ENCODE data around the gene MGST2.

Gene MGST2

DNA sequence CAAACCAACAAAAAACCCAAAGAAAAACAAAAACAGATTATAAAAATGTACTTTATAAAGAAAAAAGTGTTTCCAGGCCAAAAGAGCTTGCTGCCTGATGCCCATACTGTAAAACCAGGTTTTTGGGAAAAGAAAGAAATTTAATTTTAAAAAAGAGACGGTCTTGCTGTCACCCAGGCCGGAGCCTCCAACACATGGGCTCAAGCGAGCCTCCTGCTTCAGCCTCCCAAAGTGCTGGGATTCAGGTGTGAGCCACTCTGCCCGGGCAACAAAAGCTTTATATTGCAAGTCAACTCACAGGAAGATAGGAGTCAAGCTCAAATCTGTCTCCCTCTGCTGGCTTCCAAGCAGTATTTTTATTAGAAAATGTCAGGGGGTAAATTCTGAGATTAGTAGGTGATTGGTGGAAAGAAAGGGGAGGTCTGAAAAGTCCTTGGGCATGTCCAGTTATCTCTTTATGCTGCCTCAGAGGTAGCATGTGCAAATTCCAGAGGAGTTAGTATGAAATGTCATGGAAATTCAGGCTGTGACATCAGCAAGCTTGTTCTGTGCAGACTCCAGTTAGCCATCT, 39.4 kb downstream of the MGST2 start:
- no peak for DNase-seq (ENCODE audit: low read depth)

GRCh38 chr4:139709660-139710059, 44.0 kb downstream of the MGST2 start:
- no peak for DNase-seq (ENCODE audit: low read depth)

DNA sequence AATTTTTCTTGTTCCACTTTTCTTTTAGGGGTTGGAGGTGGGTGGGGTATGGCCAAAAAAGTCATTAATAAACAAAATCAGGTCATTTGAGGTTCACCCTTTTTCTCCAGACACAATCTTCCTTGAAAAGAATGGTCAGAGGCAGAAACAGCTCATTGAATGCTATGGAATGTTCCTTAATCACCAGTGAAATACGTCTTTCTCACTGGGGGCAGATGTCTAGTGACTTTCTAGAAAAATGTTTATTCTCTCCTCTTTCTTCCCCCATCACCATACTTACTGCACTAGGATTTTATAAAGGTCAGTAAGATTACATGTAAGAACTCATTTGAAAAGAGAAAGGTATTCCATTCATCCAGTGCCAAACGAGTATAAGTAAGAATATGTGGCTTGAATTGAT, 44.5 kb downstream of the MGST2 start:
- peak; percentile 56 for DNase-seq (ENCODE audit: low read depth)

DNA sequence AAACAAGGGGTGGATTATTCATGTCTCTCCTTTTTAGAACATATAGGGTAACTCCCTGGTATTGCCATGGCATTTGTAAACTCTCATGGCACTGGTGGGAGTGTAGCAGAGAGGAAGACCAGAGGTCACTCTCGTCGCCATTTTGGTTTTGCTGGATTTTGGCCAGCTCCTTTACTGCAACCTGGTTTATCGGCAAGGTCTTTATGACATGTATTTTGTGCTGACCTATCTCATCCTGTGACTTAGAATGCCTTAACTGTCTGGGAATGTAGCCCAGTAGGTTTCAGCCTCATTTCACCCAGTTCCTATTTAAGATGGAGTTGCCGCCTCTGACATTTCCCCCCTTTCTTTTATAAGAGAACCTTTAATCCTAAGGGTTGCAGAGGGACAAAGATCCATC, 45.8 kb downstream of the MGST2 start:
- DNase-seq (ENCODE audit: low read depth) = peak; percentile 71

DNA sequence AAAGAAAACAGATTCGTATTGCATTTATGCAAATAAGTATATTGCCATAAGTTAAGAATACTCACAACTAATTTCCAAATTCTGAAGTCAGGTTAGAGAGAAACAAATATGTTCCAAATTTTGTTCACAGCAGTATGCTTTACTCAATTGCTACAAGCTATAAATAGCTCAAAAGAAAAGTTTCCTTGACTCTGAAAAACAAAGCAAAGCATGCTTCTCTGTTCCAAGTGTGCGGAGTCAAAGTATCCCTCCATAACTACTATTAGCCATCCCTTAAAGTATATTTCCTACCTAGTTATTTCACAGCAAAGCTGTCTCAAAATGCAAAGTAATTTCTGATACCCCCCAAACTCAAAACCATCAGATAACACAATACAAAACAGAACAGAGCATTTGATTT, 47.3 kb downstream of the MGST2 start:
- no peak for DNase-seq (ENCODE audit: low read depth)

GRCh38 chr4:139715746-139716391, 50.2 kb downstream of the MGST2 start:
- DNase-seq (ENCODE audit: low read depth) = no peak

- DNase-seq (ENCODE audit: low read depth) = no peak
These were observed 52.7 kb downstream of the MGST2 start for GRCh38 chr4:139718358-139718757.

GRCh38 chr4:139718833-139719232, 53.2 kb downstream of the MGST2 start:
- DNase-seq (ENCODE audit: low read depth) = no peak

DNA sequence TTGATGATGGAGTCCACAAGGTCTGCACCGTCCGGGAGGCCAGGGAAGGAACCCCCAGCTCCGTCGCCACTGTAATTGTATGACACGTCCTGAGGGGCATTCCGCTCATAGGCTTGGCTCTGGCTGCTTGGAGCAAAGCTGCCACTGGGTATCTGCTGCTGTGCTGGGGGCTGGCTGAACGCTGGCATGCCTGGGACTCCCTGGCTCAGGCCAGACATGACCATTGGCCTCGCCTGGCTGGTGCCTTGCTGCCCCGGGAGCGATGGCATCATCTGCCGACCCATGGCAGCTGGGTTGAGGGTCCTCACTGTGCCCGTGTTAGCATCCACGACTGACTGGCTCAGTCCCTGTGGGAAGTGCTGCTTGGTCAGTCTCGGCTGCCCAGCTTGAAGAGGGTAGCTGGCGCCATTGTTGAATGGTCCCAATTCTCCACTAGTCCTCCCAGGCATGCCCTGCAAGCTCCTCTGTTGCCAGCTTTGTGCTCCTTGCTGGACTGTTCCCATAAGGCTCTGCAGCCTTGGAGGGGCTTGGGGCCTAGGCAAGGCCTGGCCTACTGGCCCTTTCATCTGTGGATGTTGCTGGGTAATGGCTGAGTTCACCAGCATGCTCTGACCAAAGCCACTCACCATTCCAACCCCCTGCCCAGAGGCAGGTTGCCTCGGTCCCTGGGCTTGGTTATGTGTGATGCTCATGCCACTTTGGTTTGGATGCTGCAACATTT, 53.9 kb downstream of the MGST2 start:
- no peak for DNase-seq (ENCODE audit: low read depth)

- no peak for DNase-seq (ENCODE audit: low read depth)
These were observed 55.2 kb downstream of the MGST2 start for GRCh38 chr4:139720806-139721205.

- DNase-seq (ENCODE audit: low read depth) = no peak
These were observed 56.2 kb downstream of the MGST2 start for GRCh38 chr4:139721789-139722188.

- no peak for DNase-seq (ENCODE audit: low read depth)
These were observed 59.6 kb downstream of the MGST2 start for GRCh38 chr4:139725236-139725635.

- DNase-seq (ENCODE audit: low read depth) = no peak
These were observed 61.0 kb downstream of the MGST2 start for GRCh38 chr4:139726615-139727014.

DNA sequence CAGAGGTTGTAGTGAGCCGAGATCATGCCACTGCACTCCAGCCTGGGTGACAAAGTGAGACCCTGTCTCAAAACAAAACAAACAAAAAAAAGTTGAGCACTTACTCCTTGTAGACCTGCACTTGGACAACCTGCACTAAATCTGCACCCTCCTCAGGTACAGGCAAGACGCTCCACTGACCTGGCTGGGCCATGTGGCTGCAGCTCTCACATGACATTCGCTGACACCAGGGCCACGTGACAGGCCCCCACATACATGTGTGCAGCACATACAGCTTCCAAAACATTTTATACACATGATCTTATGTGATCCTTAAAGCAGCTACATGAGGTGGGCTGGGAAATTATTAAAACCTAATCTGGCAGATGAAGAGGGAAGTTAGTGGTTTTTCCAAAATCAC, 62.5 kb downstream of the MGST2 start:
- DNase-seq (ENCODE audit: low read depth) = no peak

GRCh38 chr4:139728840-139729239, 63.2 kb downstream of the MGST2 start:
- DNase-seq (ENCODE audit: low read depth) = no peak

DNA sequence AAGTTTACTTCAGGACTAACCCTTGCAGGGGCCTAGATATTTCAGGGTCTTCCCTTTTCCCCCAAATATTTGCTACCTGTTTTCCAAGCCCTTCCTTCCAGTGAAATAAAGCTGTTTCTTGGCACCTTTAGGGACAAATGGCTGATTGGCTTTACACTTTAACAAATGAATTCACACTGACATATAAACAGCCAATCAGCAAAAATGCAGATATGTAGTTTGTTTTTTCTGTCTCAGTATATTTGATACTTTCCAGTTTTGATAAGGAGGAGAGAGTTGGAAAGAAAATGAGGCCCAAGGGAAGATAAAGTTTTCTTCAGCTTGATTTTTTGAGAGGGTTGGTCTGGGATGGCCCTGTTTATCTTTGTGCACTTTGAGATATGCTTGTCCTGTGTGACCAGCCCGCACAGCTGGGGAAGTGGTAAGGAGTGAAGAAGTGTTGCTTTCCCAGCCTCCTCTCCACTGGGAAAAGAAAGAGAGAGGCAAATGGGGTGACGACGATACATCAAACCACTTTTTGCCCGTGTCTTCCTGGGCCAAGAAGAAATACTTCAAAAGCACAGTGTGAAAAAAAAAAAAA, 67.5 kb downstream of the MGST2 start:
- no peak for DNase-seq (ENCODE audit: low read depth)

GRCh38 chr4:139734201-139734874, 68.7 kb downstream of the MGST2 start:
- DNase-seq (ENCODE audit: low read depth) = no peak

GRCh38 chr4:139734875-139735380, 69.3 kb downstream of the MGST2 start:
- no peak for DNase-seq (ENCODE audit: low read depth)

- no peak for DNase-seq (ENCODE audit: low read depth)
These were observed 70.0 kb downstream of the MGST2 start for GRCh38 chr4:139735381-139736273.

- DNase-seq (ENCODE audit: low read depth) = no peak
These were observed 70.6 kb downstream of the MGST2 start for GRCh38 chr4:139736274-139736660.

DNA sequence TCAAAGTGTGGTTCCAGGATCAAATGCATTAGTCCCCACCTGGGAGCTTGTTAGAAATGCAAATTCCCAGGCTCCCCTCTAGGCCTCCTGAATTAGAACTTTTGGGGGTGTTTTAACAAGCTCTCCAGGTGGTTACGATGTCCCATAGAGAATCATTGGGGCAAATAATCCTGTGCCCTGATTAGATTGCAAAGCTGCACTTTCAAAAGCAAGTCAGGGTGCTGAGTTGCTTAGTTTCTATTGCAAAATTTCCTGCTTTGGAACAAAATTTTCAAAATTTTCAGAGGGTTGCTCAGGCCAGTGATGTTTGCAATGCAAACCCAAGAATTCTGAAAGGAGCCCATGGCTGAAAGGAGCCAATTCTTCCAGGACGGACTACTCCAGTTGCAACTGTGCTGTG, 71.0 kb downstream of the MGST2 start:
- no peak for DNase-seq (ENCODE audit: low read depth)
